DMS53 treated with DMSO at 0.1 percent for 48 hours (cell line): ENCODE data around the gene UBXN6.

Source experiments
- DNase-seq: peaks from one replicate; lab custom pipeline; 2025; ENCODE audit not compliant: unreplicated experiment; lab: John Stamatoyannopoulos, UW

Gene UBXN6

DNA sequence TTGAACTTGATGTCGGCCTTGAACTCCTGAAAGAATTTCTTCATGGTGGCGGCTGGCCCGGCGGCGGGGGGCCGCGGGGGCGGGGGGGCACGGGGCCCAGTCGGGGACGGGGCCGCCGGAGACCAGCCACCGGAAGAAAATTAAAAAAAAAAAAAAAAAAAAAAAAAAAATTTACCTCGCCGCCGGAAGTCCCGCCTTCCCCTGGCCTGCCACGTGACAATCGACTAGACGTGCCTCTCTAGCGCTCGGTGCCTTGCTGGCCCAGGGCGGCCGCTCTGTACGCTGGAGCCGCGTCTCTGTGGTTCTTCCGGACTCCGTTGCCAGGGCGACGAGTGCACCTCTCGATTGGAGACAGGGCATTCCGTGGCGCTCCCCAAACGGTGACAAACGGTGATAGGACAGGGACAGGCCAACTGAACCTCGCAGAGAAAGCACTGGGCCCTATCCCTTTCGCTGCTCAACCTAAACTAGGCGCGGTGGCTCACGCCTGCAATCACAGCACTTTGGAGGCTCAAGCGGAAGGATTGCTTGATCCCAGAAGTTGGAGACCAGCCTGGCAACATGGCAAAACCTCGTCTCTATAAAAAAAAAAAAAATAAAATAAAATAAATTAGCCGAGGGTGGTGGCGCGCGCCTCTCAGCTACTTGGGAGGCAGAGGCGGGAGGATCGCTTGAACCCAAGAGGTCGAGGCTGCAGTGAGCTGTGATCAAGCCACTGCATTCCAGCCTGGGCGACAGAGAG, at the start of gene UBXN6:
Gene UBXN6, minus strand, starts transcription at position 141 of the 742 bp plus-strand sequence. Its CDS starts 97 bp downstream, at position 44.
- peak; percentile 85 for DNase-seq

DNA sequence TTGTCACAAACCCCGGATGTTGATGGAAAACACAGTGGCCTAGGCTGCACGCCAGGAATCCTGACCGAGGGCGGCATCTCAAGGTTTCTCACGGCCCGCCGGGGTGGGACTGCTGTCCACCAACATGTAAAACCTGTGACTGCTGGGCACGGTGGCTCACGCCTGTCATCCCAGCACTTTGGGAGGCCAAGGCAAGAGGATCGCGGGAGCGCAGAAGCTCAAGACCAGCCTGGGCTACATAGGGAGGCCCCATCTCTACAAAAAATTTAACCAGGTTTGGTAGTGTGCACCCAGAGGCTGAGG, 49.5 kb upstream of the UBXN6 start:
- no peak for DNase-seq

DNA sequence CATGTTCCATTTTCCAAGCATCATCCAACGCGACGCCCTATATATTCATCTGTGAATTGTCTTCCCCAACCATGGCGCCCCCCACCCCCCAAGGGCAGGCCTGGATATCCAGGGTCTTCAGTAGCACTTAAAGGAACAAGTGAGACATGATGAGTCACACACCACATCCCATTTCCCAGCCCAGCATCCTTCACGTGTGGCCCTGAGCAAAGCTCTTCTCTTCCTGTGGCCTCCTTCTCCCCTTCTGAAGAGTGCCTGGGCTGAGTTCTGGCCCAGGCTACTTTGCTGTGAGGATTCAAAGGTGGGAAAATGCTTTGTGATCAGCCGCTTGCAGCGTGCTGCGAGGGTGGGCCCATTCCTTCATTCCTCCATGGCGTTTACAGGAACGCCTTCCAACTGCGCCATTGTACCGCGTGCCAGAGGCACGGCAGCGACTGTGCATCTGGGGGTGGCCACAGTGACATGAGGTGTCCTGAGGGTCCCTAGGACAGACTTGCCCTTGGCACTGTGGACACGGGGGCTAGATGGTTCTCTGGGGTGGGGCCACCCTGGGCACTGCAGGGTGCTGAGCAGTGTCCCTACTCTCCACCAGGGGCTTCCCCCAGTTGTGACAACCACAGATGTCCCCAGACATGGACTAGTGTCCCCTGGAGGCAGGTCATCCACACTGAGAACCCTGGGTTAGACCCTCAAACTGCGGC, 49.0 kb upstream of the UBXN6 start:
- no peak for DNase-seq

DNA sequence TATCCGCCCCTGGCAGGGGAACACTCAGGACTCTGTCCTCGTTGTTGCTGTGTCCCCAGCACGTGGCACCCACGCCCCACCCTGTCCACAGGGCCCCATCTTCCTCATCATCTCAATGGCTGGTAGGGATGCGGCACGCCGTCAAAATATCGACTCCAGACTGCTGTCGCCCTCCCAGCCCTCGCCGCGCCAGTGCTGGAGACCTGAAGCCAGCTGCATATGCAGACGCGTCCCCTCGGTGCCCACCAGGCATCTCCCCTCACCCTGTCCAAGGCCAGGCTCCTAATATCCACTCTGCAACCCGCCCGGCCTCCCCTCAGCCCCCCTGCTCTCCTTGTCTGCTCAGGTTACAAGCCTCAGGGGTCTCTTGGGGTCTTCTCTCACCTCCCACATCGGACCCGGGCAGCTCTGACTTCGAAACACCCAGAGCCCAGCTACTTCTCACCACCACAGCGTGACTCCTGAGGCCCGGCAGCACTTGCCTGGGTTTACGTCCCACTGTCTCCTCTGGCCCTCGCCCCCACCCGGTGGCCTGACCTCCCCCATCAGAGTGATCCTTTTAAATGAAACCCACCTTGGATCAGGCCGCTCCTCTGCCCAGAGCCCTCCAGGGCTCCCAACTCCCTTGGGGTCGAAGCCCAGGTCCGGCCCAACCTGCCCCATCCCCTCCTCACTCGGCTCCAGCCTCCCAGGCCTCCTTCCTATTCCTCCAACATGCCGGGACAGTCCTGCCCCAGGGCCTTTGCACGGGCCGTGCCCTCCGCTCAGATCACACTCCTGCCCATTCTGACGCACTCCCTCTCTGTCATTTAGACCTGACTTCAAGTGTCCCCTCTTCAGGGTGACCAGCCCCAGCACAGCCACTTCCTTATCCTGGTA, 48.2 kb upstream of the UBXN6 start:
- no peak for DNase-seq

DNA sequence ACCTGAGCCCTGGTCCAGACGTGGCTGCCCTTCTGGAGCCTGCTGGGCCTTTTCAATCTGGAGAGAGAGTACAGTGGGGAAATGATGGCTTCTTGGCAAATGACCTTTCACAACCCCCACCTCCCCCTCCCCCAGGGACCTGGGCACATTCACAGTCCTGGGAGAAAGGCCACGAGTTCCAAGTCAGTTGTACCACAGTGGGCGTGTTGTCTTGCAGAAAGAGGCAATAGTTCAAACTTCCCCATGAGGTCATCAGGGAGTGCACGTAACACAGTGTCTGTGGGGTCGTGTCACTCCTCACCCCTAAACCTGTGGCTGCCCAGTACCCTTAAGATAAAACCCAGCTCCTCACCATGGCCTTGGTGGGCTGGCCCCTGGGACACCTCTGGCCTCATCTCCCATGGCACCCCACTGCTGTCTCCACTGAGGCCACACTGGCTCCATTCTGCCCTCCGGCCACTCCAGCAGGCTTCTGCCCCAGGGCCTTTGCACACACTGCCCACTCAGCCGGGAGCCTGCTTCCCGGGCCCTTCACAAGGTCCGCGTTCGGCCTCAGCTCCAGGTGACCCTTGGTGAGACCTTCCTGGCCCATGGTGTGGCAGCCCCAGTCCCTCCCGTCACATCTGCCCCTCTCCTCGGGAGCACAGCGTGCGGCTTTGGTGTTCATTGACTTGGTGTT, 47.4 kb upstream of the UBXN6 start:
- no peak for DNase-seq

- no peak for DNase-seq
These were observed 46.7 kb upstream of the UBXN6 start for GRCh38 chr19:4504297-4504701.

GRCh38 chr19:4503825-4504170, 46.2 kb upstream of the UBXN6 start:
- DNase-seq = no peak

DNA sequence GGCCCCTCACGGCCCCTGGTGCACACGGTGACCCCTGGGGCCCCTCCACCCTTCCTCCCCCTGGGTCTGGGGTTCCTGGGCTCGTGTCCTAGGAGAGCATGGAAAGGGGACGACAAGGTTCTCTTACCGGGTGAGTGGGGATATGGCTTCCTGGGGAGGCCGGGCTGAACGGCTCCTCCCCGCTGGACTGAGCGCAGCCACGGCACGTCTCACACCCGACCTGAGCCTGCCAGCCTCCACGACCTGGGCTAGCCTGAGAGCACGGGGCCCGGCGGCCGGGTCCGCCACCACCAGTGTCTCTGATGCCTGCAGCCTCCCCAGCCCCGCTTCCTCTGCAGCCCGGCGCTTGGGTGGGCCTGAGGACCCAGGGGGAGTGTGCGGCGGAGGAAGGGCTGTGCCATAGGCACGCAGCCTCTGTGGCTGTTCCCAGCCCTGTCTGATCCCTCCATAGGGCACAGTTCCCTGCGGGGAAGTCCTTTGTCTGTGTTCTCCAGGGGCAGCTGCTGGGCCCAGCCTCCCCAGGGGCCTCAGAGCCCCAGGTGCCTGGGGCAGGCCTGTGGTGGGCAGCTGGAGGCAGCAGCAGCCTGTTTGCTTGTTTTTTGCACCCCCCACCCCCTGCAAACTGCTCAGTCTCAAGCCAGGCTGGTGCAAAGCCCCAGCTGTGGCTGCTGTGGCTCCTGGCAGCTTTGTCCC, 45.7 kb upstream of the UBXN6 start:
- DNase-seq = no peak

DNA sequence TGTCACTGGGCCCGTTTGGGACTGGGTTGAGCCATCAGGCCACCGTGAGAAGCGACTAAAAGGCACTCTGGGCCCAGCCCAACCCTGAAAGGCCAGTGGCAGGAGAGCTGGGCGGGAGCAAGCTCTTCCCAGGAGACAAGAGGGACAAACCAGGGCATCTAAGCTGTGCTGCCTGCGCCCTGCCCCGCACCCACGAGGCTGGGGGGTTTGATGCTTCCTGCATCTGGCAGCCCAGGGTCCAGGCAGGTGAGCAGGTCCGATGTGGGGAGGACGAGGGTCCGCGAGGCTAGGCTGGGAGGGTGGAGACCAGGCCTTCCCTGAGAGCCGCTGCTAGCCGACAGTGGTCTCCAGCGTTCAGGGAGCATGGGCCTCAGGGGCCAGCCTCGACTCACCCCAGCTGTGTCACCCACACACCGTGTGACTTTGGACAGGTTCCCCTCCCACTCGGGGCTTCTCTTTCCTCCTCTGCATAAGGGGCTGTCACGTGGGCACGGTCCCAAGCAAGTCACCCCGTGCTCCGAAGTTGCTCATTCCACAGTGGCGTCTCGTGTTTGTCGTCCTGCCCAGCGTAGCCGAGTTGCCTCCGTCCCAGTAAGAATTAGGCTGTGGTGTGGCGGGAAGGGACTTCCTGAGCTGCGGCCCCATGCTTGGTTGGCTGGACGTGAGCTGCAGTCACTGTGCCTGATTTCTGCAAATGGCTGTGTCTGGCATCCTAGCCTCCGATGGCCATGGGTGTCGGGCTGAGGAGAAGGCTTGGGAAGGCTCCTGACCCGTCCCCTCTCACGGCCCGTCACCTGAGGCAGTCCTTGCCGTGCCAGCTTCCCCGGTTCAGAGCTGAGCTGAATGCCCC, 44.9 kb upstream of the UBXN6 start:
- no peak for DNase-seq

DNA sequence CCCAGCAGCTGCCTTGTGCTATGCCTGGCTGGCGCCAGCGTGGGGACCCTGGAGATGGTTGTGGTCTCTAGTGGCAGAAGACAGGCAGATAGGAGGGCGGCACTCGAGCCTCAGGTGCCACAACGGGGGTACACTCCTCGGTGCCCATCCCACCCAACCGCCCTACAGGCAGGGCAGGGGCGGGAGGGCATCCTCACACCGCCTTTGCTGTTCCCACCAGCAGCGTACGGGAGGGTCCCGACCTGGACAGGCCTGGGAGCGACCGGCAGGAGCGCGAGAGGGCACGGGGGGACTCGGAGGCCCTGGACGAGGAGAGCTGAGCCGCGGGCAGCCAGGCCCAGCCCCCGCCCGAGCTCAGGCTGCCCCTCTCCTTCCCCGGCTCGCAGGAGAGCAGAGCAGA, 44.1 kb upstream of the UBXN6 start:
- DNase-seq = no peak

GRCh38 chr19:4500841-4501591, 43.4 kb upstream of the UBXN6 start:
- DNase-seq = no peak

DNA sequence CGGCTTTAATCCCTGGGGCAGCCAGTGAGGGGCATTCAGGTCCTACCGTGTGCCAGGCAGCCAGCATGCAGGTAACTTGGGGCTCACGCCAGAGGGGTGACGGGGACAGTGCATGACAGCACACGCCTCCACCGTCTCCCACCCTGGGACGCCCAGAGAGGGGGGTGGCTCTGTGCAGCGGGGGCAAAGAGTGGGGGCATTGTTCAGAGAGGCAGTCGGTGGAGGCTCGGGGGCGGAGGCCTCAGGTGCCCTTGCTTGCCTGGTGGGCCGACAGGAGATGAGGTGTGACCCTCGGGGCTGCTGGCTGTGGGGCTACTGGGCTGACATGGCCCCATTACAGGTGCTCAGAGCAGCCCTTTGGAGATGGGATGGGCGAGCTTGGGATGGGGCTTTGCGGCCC, 42.3 kb upstream of the UBXN6 start:
- DNase-seq = no peak

GRCh38 chr19:4499318-4499717, 41.7 kb upstream of the UBXN6 start:
- no peak for DNase-seq

- no peak for DNase-seq
These were observed 41.1 kb upstream of the UBXN6 start for GRCh38 chr19:4498694-4499093.

GRCh38 chr19:4497770-4498389, 40.3 kb upstream of the UBXN6 start:
- no peak for DNase-seq

GRCh38 chr19:4496304-4496703, 38.7 kb upstream of the UBXN6 start:
- DNase-seq = no peak

DNA sequence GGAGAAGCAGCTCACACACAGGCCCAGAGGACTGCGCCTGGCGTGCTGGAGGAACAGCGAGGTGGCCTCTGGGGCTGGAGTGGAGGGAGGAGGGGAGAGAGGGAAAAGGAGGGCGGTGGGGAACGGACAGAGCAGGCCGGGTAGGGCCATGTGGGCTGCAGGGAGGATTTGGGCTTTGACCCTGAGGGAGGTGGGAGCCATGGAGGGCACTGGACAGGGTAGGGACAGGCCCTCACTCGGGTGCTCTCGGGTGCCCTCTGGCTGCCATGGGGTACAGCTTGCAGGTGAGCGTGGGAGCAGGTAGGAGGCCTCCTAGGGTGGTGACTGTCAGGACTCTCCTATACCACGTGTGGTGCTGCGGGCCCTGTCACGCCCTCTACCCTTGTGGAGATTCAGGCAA, 37.9 kb upstream of the UBXN6 start:
- no peak for DNase-seq

DNA sequence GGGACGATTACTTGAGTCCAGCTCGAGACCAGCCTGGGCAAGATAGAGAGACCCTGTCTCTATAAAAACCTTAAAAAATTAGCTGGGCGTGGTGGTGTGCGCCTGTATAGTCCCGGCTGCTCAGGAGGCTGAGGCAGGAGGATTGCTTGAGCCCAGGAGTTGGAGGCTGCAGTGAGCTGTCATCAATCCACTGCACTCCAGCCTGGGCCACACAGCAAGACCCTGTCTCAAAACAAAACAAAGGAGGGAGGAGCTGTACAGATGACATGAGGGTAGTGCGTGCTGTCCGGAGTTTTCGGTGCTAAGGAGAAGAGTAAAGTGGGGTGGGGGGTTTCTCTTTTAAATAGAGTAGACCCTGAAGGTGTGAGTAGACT, 37.1 kb upstream of the UBXN6 start:
- no peak for DNase-seq
